Gastroesophageal sphincter (tissue), 3 donors: ENCODE results near the gene EWSR1.

Source experiments
- CTCF ChIP-seq, 4 experiments: fragments of 200-600 bp in 2 of 4; fragments of 450-650 bp in 2 of 4; sonication (generic) in 1 of 4; IDR thresholded peaks; one replicate each; pipeline ENCODE4 v1.5.1; 2017 to 2019; ENCODE audit warnings: antibody characterized with exemption in 4 of 4, mild to moderate bottlenecking in 2 of 4, moderate library complexity in 2 of 4
- POLR2A ChIP-seq, 2 donors: fragments of 450-650 bp; IDR thresholded peaks; one replicate each; pipeline ENCODE4 v1.6.1; 2017; ENCODE audit warnings: antibody characterized with exemption in 2 of 2, mild to moderate bottlenecking in 2 of 2, moderate library complexity in 1 of 2

GRCh38 chr22:29334696-29335344, 66.8 kb downstream of the EWSR1 start:
- no peak for TF ChIP-seq POLR2A (IDR thresholded peaks at IDR 0.05)
- TF ChIP-seq CTCF (IDR thresholded peaks at IDR 0.05) = no peak
